ENCODE data around the gene KIZ. TPM values are rescaled to one million over a fixed set of nuclear protein-coding genes. Genes with fewer than 3 reads are reported as not detected.
A peak's percentile ranks its signal among the peaks of the same experiment; 100 is the strongest.

The KIZ gene
- total and polyA plus RNA-seq, 2 donors = 18.7 to 24.7 TPM

- WGBS = 94% methylated on average over 4 of the region's 4 CpGs
- no peak overlapping the region for H3K4me3 ChIP-seq (ENCODE audit: low read length in 2 of 2)
- no peaks in the 10 kb centered on the region for H3K36me3 ChIP-seq (ENCODE audit: control insufficient read depth in 2 of 2, insufficient read depth in 2 of 2, low read length in 1 of 2)
- no peak overlapping the region for H3K27ac ChIP-seq (ENCODE audit: low read depth in 1 of 2, low read length in 1 of 2)
- no peak for DNase-seq (ENCODE audit: low read depth in 6 of 9, low spot score in 9 of 9)
- no peaks in the 10 kb centered on the region for H3K9me3 ChIP-seq (ENCODE audit: control insufficient read depth in 2 of 2, insufficient read depth in 1 of 2, low read length in 1 of 2)
- H3K4me1 ChIP-seq (ENCODE audit: control insufficient read depth in 2 of 2, insufficient read depth in 2 of 2, low read length in 2 of 2) = no peaks in the 10 kb centered on the region
- H3K27me3 ChIP-seq (ENCODE audit: control insufficient read depth in 2 of 2, insufficient read depth in 1 of 2, low read length in 1 of 2) = peaks cover 11 to 56% of the 10 kb centered on the region in 2 donors
These were observed 12.2 kb upstream of the KIZ start for GRCh38 chr20:21113697-21114096.

- H3K4me1 ChIP-seq (ENCODE audit: control insufficient read depth in 2 of 2, insufficient read depth in 2 of 2, low read length in 2 of 2) = no peaks in the 10 kb centered on the region
- no peak overlapping the region for H3K4me3 ChIP-seq (ENCODE audit: low read length in 2 of 2)
- H3K9me3 ChIP-seq (ENCODE audit: control insufficient read depth in 2 of 2, insufficient read depth in 1 of 2, low read length in 1 of 2) = no peaks in the 10 kb centered on the region
- peaks cover 9 to 51% of the 10 kb centered on the region in 2 donors for H3K27me3 ChIP-seq (ENCODE audit: control insufficient read depth in 2 of 2, insufficient read depth in 1 of 2, low read length in 1 of 2)
- WGBS = 95% methylated on average over 15 of the region's 15 CpGs
- DNase-seq (ENCODE audit: low read depth in 6 of 9, low spot score in 9 of 9) = no peak
- H3K27ac ChIP-seq (ENCODE audit: low read depth in 1 of 2, low read length in 1 of 2) = no peak overlapping the region
- H3K36me3 ChIP-seq (ENCODE audit: control insufficient read depth in 2 of 2, insufficient read depth in 2 of 2, low read length in 1 of 2) = no peaks in the 10 kb centered on the region
These were observed 11.3 kb upstream of the KIZ start for GRCh38 chr20:21114584-21114983.

- 86% methylated on average over 4 of the region's 4 CpGs for WGBS
- H3K27me3 ChIP-seq (ENCODE audit: control insufficient read depth in 2 of 2, insufficient read depth in 1 of 2, low read length in 1 of 2) = peaks cover 9 to 36% of the 10 kb centered on the region in 2 donors
- DNase-seq (ENCODE audit: low read depth in 6 of 9, low spot score in 9 of 9) = no peak
- no peaks in the 10 kb centered on the region for H3K4me1 ChIP-seq (ENCODE audit: control insufficient read depth in 2 of 2, insufficient read depth in 2 of 2, low read length in 2 of 2)
- no peak overlapping the region for H3K4me3 ChIP-seq (ENCODE audit: low read length in 2 of 2)
- H3K36me3 ChIP-seq (ENCODE audit: control insufficient read depth in 2 of 2, insufficient read depth in 2 of 2, low read length in 1 of 2) = no peaks in the 10 kb centered on the region
- H3K9me3 ChIP-seq (ENCODE audit: control insufficient read depth in 2 of 2, insufficient read depth in 1 of 2, low read length in 1 of 2) = no peaks in the 10 kb centered on the region
- H3K27ac ChIP-seq (ENCODE audit: low read depth in 1 of 2, low read length in 1 of 2) = no peak overlapping the region
These were observed 8.4 kb upstream of the KIZ start for GRCh38 chr20:21117521-21117920.

GRCh38 chr20:21118138-21118537, 7.7 kb upstream of the KIZ start:
- Histone ChIP-seq H3K4me3 (ENCODE audit: low read length in 2 of 2) (no peak overlapping the region), H3K36me3 (ENCODE audit: control insufficient read depth in 2 of 2, insufficient read depth in 2 of 2, low read length in 1 of 2) (no peaks in the 10 kb centered on the region), H3K27me3 (ENCODE audit: control insufficient read depth in 2 of 2, insufficient read depth in 1 of 2, low read length in 1 of 2) (peaks cover 9 to 32% of the 10 kb centered on the region in 2 donors), H3K9me3 (ENCODE audit: control insufficient read depth in 2 of 2, insufficient read depth in 1 of 2, low read length in 1 of 2) (no peaks in the 10 kb centered on the region), H3K27ac (ENCODE audit: low read depth in 1 of 2, low read length in 1 of 2) (no peak overlapping the region), H3K4me1 (ENCODE audit: control insufficient read depth in 2 of 2, insufficient read depth in 2 of 2, low read length in 2 of 2) (no peaks in the 10 kb centered on the region)
- WGBS = 65% methylated on average over 4 of the region's 4 CpGs
- no peak for DNase-seq (ENCODE audit: low read depth in 6 of 9, low spot score in 9 of 9)

- H3K4me1 ChIP-seq (ENCODE audit: control insufficient read depth in 2 of 2, insufficient read depth in 2 of 2, low read length in 2 of 2) = no peaks in the 10 kb centered on the region
- no peaks in the 10 kb centered on the region for H3K9me3 ChIP-seq (ENCODE audit: control insufficient read depth in 2 of 2, insufficient read depth in 1 of 2, low read length in 1 of 2)
- no peak for DNase-seq (ENCODE audit: low read depth in 6 of 9, low spot score in 9 of 9)
- no peak overlapping the region for H3K4me3 ChIP-seq (ENCODE audit: low read length in 2 of 2)
- H3K27ac ChIP-seq (ENCODE audit: low read depth in 1 of 2, low read length in 1 of 2) = no peak overlapping the region
- peaks cover 9 to 27% of the 10 kb centered on the region in 2 donors for H3K27me3 ChIP-seq (ENCODE audit: control insufficient read depth in 2 of 2, insufficient read depth in 1 of 2, low read length in 1 of 2)
- no peaks in the 10 kb centered on the region for H3K36me3 ChIP-seq (ENCODE audit: control insufficient read depth in 2 of 2, insufficient read depth in 2 of 2, low read length in 1 of 2)
- WGBS = 97% methylated on average over 2 of the region's 2 CpGs
These were observed 7.1 kb upstream of the KIZ start for GRCh38 chr20:21118782-21119181.

GRCh38 chr20:21124190-21124589, 1.7 kb upstream of the KIZ start:
- H3K9me3 ChIP-seq (ENCODE audit: control insufficient read depth in 2 of 2, insufficient read depth in 1 of 2, low read length in 1 of 2) = no peaks in the 10 kb centered on the region
- peaks cover 10 to 11% of the 10 kb centered on the region in 2 donors for H3K4me1 ChIP-seq (ENCODE audit: control insufficient read depth in 2 of 2, insufficient read depth in 2 of 2, low read length in 2 of 2)
- H3K27me3 ChIP-seq (ENCODE audit: control insufficient read depth in 2 of 2, insufficient read depth in 1 of 2, low read length in 1 of 2) = peaks cover under 1 to 11% of the 10 kb centered on the region in 2 donors
- DNase-seq (ENCODE audit: low read depth in 6 of 9, low spot score in 9 of 9) = no peak
- no peak overlapping the region for H3K27ac ChIP-seq (ENCODE audit: low read depth in 1 of 2, low read length in 1 of 2)
- WGBS = 99% methylated on average over 3 of the region's 3 CpGs
- H3K36me3 ChIP-seq (ENCODE audit: control insufficient read depth in 2 of 2, insufficient read depth in 2 of 2, low read length in 1 of 2) = no peaks in the 10 kb centered on the region
- H3K4me3 ChIP-seq (ENCODE audit: low read length in 2 of 2) = no peak overlapping the region

- peaks cover 10 to 11% of the 10 kb centered on the region in 2 donors for H3K4me1 ChIP-seq (ENCODE audit: control insufficient read depth in 2 of 2, insufficient read depth in 2 of 2, low read length in 2 of 2)
- no peak for DNase-seq (ENCODE audit: low read depth in 6 of 9, low spot score in 9 of 9)
- 7% methylated on average over 25 of the region's 25 CpGs for WGBS
- no peaks in the 10 kb centered on the region for H3K9me3 ChIP-seq (ENCODE audit: control insufficient read depth in 2 of 2, insufficient read depth in 1 of 2, low read length in 1 of 2)
- H3K36me3 ChIP-seq (ENCODE audit: control insufficient read depth in 2 of 2, insufficient read depth in 2 of 2, low read length in 1 of 2) = peaks cover 0 to 3% of the 10 kb centered on the region in 2 donors
- H3K4me3 ChIP-seq (ENCODE audit: low read length in 2 of 2) = peak overlapping the region; percentile 45 to 94
- H3K27me3 ChIP-seq (ENCODE audit: control insufficient read depth in 2 of 2, insufficient read depth in 1 of 2, low read length in 1 of 2) = peaks cover 0 to 7% of the 10 kb centered on the region in 2 donors
- no peak overlapping the region for H3K27ac ChIP-seq (ENCODE audit: low read depth in 1 of 2, low read length in 1 of 2)
These were observed 622 bp upstream of the KIZ start for GRCh38 chr20:21125072-21125848.

GRCh38 chr20:21126581-21126870, 644 bp downstream of the KIZ start:
- Histone ChIP-seq H3K27me3 (ENCODE audit: control insufficient read depth in 2 of 2, insufficient read depth in 1 of 2, low read length in 1 of 2) (peaks cover 0 to 5% of the 10 kb centered on the region in 2 donors), H3K9me3 (ENCODE audit: control insufficient read depth in 2 of 2, insufficient read depth in 1 of 2, low read length in 1 of 2) (no peaks in the 10 kb centered on the region), H3K27ac (ENCODE audit: low read depth in 1 of 2, low read length in 1 of 2) (no peak overlapping the region), H3K36me3 (ENCODE audit: control insufficient read depth in 2 of 2, insufficient read depth in 2 of 2, low read length in 1 of 2) (peaks cover 0 to 3% of the 10 kb centered on the region in 2 donors), H3K4me3 (ENCODE audit: low read length in 2 of 2) (peak overlapping the region; percentile 61 to 94), H3K4me1 (ENCODE audit: control insufficient read depth in 2 of 2, insufficient read depth in 2 of 2, low read length in 2 of 2) (peaks cover 10 to 11% of the 10 kb centered on the region in 2 donors)
- no peak for DNase-seq (ENCODE audit: low read depth in 6 of 9, low spot score in 9 of 9)
- 17% methylated on average over 8 of the region's 8 CpGs for WGBS

- Histone ChIP-seq H3K27ac (ENCODE audit: low read depth in 1 of 2, low read length in 1 of 2) (no peak overlapping the region), H3K4me1 (ENCODE audit: control insufficient read depth in 2 of 2, insufficient read depth in 2 of 2, low read length in 2 of 2) (peaks cover 10 to 11% of the 10 kb centered on the region in 2 donors)
- 97% methylated on average over 5 of the region's 5 CpGs for WGBS
These were observed 1.5 kb downstream of the KIZ start for GRCh38 chr20:21127201-21127981.

More at GRCh38 chr20:21127201-21127981, 1.5 kb downstream of the KIZ start:
- Histone ChIP-seq H3K9me3 (ENCODE audit: control insufficient read depth in 2 of 2, insufficient read depth in 1 of 2, low read length in 1 of 2) (no peaks in the 10 kb centered on the region), H3K36me3 (ENCODE audit: control insufficient read depth in 2 of 2, insufficient read depth in 2 of 2, low read length in 1 of 2) (peaks cover 0 to 3% of the 10 kb centered on the region in 2 donors), H3K4me3 (ENCODE audit: low read length in 2 of 2) (no peak overlapping the region), H3K27me3 (ENCODE audit: control insufficient read depth in 2 of 2, insufficient read depth in 1 of 2, low read length in 1 of 2) (peaks cover 0 to 5% of the 10 kb centered on the region in 2 donors)
- no peak for DNase-seq (ENCODE audit: low read depth in 6 of 9, low spot score in 9 of 9)
